HL-60 (cell line): ENCODE measurements around the gene EEF1AKMT3.

Source experiments
- DNase-seq, 2 experiments: peaks; one replicate each; pipeline ENCODE4 v3.0.0-alpha.2; 2010 to 2020; ENCODE audit warnings: low read depth in 1 of 2, low spot score in 1 of 2
- H3K27ac ChIP-seq: fragments of 250-450 bp; sonication (Bioruptor Pico); replicated peaks from 2 replicates; pipeline ENCODE4 v1.5.1; 2020; ENCODE audit warnings: mild to moderate bottlenecking, moderate library complexity
- H3K27me3 ChIP-seq: fragments of 250-450 bp; sonication (Bioruptor Pico); 2 replicates; pipeline ENCODE4 v1.5.1; 2021; ENCODE audit warnings: mild to moderate bottlenecking, moderate library complexity; ENCODE audit not compliant: insufficient read depth, poor library complexity, severe bottlenecking
- H3K4me3 ChIP-seq: replicated peaks from 2 replicates; pipeline ENCODE4 v1.5.1; 2011; ENCODE audit warnings: mild to moderate bottlenecking, control low read depth, low read length; ENCODE audit not compliant: insufficient read depth
- CTCF ChIP-seq: IDR thresholded peaks from one replicate; pipeline ENCODE4 v1.5.1; 2011; ENCODE audit warnings: low read length, control low read depth, inconsistent platforms; ENCODE audit not compliant: insufficient read depth
- GABPA ChIP-seq: IDR thresholded peaks from 2 replicates; pipeline ENCODE4 v1.6.1; 2012; ENCODE audit warnings: low read depth
- POLR2AphosphoS5 ChIP-seq: IDR thresholded peaks from 2 replicates; pipeline ENCODE4 v1.6.1; 2012; ENCODE audit warnings: low read depth
- SPI1 ChIP-seq: IDR thresholded peaks from 2 replicates; pipeline ENCODE4 v1.6.1; 2012; ENCODE audit warnings: low read depth, mild to moderate bottlenecking, borderline replicate concordance
- TF ChIP-seq, protein P1 (sequence below): IDR thresholded peaks from 2 replicates; pipeline ENCODE4 v1.6.1; 2012; ENCODE audit warnings: low read depth; ENCODE audit not compliant: insufficient replicate concordance

EEF1AKMT3 gene

DNA sequence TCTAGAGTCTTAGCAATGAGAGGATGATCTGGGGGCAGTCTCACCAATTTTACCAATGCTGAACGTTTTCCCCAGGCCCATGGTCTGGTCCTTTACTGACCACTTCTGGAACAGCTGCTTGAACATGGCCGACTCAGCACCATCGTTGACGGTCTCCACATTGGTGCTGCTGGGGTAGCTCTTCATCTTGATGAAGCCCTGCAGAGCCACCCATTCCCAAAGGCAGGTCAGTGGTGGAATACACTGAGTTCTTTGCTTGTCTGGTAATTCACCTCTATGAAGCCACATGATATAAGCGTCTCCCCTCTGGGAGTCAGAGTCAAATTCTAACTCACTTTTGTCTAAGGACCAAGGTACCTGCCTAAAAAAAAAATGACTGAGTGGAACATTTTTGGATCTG, 35.9 kb downstream of the EEF1AKMT3 start:
- no peak for DNase-seq
- Histone ChIP-seq H3K27ac (no peak overlapping the region), H3K27me3 (no peaks in the 10 kb centered on the region), H3K4me3 (no peak overlapping the region)
- TF ChIP-seq SPI1 (no peak), GABPA (no peak), POLR2AphosphoS5 (no peak), CTCF (no peak)
- TF ChIP-seq, protein P1, sequence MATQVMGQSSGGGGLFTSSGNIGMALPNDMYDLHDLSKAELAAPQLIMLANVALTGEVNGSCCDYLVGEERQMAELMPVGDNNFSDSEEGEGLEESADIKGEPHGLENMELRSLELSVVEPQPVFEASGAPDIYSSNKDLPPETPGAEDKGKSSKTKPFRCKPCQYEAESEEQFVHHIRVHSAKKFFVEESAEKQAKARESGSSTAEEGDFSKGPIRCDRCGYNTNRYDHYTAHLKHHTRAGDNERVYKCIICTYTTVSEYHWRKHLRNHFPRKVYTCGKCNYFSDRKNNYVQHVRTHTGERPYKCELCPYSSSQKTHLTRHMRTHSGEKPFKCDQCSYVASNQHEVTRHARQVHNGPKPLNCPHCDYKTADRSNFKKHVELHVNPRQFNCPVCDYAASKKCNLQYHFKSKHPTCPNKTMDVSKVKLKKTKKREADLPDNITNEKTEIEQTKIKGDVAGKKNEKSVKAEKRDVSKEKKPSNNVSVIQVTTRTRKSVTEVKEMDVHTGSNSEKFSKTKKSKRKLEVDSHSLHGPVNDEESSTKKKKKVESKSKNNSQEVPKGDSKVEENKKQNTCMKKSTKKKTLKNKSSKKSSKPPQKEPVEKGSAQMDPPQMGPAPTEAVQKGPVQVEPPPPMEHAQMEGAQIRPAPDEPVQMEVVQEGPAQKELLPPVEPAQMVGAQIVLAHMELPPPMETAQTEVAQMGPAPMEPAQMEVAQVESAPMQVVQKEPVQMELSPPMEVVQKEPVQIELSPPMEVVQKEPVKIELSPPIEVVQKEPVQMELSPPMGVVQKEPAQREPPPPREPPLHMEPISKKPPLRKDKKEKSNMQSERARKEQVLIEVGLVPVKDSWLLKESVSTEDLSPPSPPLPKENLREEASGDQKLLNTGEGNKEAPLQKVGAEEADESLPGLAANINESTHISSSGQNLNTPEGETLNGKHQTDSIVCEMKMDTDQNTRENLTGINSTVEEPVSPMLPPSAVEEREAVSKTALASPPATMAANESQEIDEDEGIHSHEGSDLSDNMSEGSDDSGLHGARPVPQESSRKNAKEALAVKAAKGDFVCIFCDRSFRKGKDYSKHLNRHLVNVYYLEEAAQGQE, result no peak

- DNase-seq, result no peak
- TF ChIP-seq GABPA (no peak), CTCF (no peak), POLR2AphosphoS5 (no peak), SPI1 (no peak)
- TF ChIP-seq, protein P1, result no peak
- H3K4me3 ChIP-seq, result no peak overlapping the region
- no peak overlapping the region for H3K27ac ChIP-seq
- H3K27me3 ChIP-seq, result no peaks in the 10 kb centered on the region
Measured at GRCh38 chr12:57809425-57809824, 37.0 kb downstream of the EEF1AKMT3 start.

DNA sequence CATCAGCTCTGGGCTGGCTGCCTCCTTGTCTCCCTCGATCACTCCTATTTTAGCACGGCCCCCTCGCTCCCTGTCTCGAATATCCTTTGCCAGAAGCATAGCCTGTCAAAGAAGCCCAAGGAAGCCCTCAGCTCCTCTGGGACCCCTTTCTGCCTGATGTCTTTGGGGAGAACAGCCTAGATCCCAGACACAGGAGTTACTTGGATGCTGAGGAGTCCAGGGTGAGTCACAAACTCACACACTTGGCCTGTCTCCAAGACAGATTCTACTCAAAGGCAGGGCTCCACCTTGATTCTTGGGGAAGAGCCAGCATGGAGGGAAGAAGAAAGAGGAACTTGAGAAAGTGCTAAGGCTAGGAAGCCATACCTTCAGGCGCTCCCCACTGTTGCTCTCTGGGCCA, 38.0 kb downstream of the EEF1AKMT3 start:
- Histone ChIP-seq H3K4me3 (no peak overlapping the region), H3K27ac (no peak overlapping the region), H3K27me3 (no peaks in the 10 kb centered on the region)
- peak; percentile 59 to 67 for DNase-seq
- TF ChIP-seq GABPA (no peak), SPI1 (peak; percentile 66; the same call in 1 of the 2 replicates), POLR2AphosphoS5 (no peak), CTCF (no peak)
- TF ChIP-seq, protein P1, result no peak
